RWPE2 (cell line): Measurements from ENCODE around the gene SKIC3.

Experiments used
- ATAC-seq: fragments of 200-7000 bp; cut with Tn5 transposase; 3 replicates; pipeline ENCODE4 v1.9.1; 2021; ENCODE audit warnings: low read depth
- DNase-seq: peaks from one replicate; pipeline ENCODE4 v3.0.0-alpha.2; 2020; ENCODE audit warnings: low spot score
- H3K27ac ChIP-seq: fragments of 450-650 bp; 2 replicates; pipeline ENCODE4 v1.5.1; 2017; ENCODE audit warnings: mild to moderate bottlenecking; ENCODE audit not compliant: poor library complexity, severe bottlenecking
- H3K27me3 ChIP-seq: fragments of 250-450 bp; sonication (Bioruptor Pico); 2 replicates; pipeline ENCODE4 v1.5.1; 2021; ENCODE audit warnings: mild to moderate bottlenecking, moderate library complexity; ENCODE audit not compliant: insufficient read depth, poor library complexity, severe bottlenecking
- H3K36me3 ChIP-seq: fragments of 250-450 bp; sonication (Bioruptor Pico); 2 replicates; pipeline ENCODE4 v1.5.1; 2020; ENCODE audit warnings: low read depth, mild to moderate bottlenecking, moderate library complexity
- H3K4me1 ChIP-seq: fragments of 250-450 bp; sonication (Bioruptor Pico); 2 replicates; pipeline ENCODE4 v1.5.1; 2021; ENCODE audit warnings: mild to moderate bottlenecking, moderate library complexity; ENCODE audit not compliant: insufficient read depth, poor library complexity, severe bottlenecking
- H3K4me3 ChIP-seq: fragments of 250-450 bp; sonication (Bioruptor Pico); 2 replicates; pipeline ENCODE4 v1.5.1; 2021; ENCODE audit warnings: mild to moderate bottlenecking, moderate library complexity; ENCODE audit not compliant: severe bottlenecking
- H3K9me3 ChIP-seq: fragments of 250-450 bp; sonication (Bioruptor Pico); 2 replicates; pipeline ENCODE4 v1.5.1; 2021; ENCODE audit warnings: mild to moderate bottlenecking, moderate library complexity; ENCODE audit not compliant: severe bottlenecking
- CTCF ChIP-seq: fragments of 450-650 bp; IDR thresholded peaks from one replicate; pipeline ENCODE4 v1.5.1; 2017; ENCODE audit warnings: mild to moderate bottlenecking, moderate library complexity; ENCODE audit not compliant: poor library complexity, severe bottlenecking

SKIC3 gene

GRCh38 chr5:95565280-95565920 lies 10.6 kb upstream of the SKIC3 start:
- Histone ChIP-seq H3K27me3 (no peaks in the 10 kb centered on the region), H3K27ac (no peak overlapping the region), H3K9me3 (no peaks in the 10 kb centered on the region), H3K36me3 (peaks cover 6% of the 10 kb centered on the region; the same call in 1 of the 2 replicates), H3K4me1 (no peaks in the 10 kb centered on the region), H3K4me3 (no peak overlapping the region)
- ATAC-seq = no peak
- no peak for DNase-seq
- no peak for TF ChIP-seq CTCF

- no peaks in the 10 kb centered on the region for H3K9me3 ChIP-seq
- no peaks in the 10 kb centered on the region for H3K27me3 ChIP-seq
- H3K27ac ChIP-seq = no peak overlapping the region
- ATAC-seq = no peak
- no peak for DNase-seq
- no peak overlapping the region for H3K4me3 ChIP-seq
- no peaks in the 10 kb centered on the region for H3K4me1 ChIP-seq
- no peak for TF ChIP-seq CTCF
- H3K36me3 ChIP-seq = peaks cover 6% of the 10 kb centered on the region; the same call in 1 of the 2 replicates
These were observed 9.7 kb upstream of the SKIC3 start for GRCh38 chr5:95564450-95564849.

GRCh38 chr5:95563367-95563766 lies 8.6 kb upstream of the SKIC3 start:
- no peak overlapping the region for H3K27ac ChIP-seq
- peaks cover 6% of the 10 kb centered on the region; the same call in 1 of the 2 replicates for H3K36me3 ChIP-seq
- no peak for ATAC-seq
- no peak for TF ChIP-seq CTCF
- no peak for DNase-seq
- no peaks in the 10 kb centered on the region for H3K27me3 ChIP-seq
- no peaks in the 10 kb centered on the region for H3K9me3 ChIP-seq
- H3K4me3 ChIP-seq = no peak overlapping the region
- H3K4me1 ChIP-seq = no peaks in the 10 kb centered on the region

- DNase-seq (no peak), ATAC-seq (no peak)
- H3K4me3 ChIP-seq = no peak overlapping the region
- H3K27ac ChIP-seq = no peak overlapping the region
- no peak for TF ChIP-seq CTCF
- H3K9me3 ChIP-seq = no peaks in the 10 kb centered on the region
- H3K36me3 ChIP-seq = peaks cover 3% of the 10 kb centered on the region; the same call in 1 of the 2 replicates
- H3K27me3 ChIP-seq = no peaks in the 10 kb centered on the region
- H3K4me1 ChIP-seq = no peaks in the 10 kb centered on the region
These were observed 7.5 kb upstream of the SKIC3 start for GRCh38 chr5:95562282-95562681.

GRCh38 chr5:95557841-95558240 lies 3.1 kb upstream of the SKIC3 start:
- H3K4me3 ChIP-seq = no peak overlapping the region
- no peak for TF ChIP-seq CTCF
- H3K27ac ChIP-seq = no peak overlapping the region
- ATAC-seq = no peak
- no peaks in the 10 kb centered on the region for H3K27me3 ChIP-seq
- peaks cover 6% of the 10 kb centered on the region for H3K4me1 ChIP-seq
- H3K9me3 ChIP-seq = no peaks in the 10 kb centered on the region
- H3K36me3 ChIP-seq = peaks cover 7% of the 10 kb centered on the region; the same call in 1 of the 2 replicates
- no peak for DNase-seq
